Measurements from ENCODE around the gene ZNF648.

The ZNF648 gene

GRCh38 chr1:182087304-182087703, 25.8 kb upstream of the ZNF648 start:
- TF ChIP-seq TCF12 (IDR thresholded peaks at IDR 0.05; ENCODE audit: low read depth) (no peak), NFIC (IDR thresholded peaks at IDR 0.05) (no peak), ZBTB7A (IDR thresholded peaks at IDR 0.05; ENCODE audit: low read depth) (no peak), YY1 (IDR thresholded peaks at IDR 0.05; ENCODE audit: low read depth) (no peak), CREB1 (IDR thresholded peaks at IDR 0.05; ENCODE audit: low read depth) (no peak), MAX (IDR thresholded peaks at IDR 0.05) (no peak), EGR1 (IDR thresholded peaks at IDR 0.05) (no peak), EP300 (IDR thresholded peaks at IDR 0.05; ENCODE audit: borderline replicate concordance) (no peak)

DNA sequence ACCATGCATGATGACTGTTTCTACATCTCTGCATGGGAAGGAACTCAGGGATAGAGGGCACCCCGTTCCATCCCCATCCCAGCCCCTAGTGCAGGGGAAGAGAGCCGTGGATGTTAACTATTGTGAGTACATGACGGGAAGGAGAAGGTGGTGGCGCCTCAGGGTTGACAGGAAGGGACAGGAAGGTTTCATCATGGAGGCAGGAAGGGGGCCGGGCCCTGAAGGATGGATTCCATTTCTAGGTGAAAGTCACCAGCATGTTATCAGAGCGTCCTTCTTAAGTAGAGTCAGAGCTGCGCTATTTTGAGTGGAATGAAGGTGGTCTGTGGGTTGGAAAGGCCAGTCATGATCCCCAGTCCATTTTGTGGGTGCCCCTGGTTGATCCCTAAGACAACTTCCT, 25.1 kb upstream of the ZNF648 start:
- TF ChIP-seq RAD21 (IDR thresholded peaks at IDR 0.05; ENCODE audit: low read depth) (no peak), NFIC (IDR thresholded peaks at IDR 0.05) (no peak), CREB1 (IDR thresholded peaks at IDR 0.05; ENCODE audit: low read depth) (no peak), YY1 (IDR thresholded peaks at IDR 0.05; ENCODE audit: low read depth) (no peak), TAF1 (IDR thresholded peaks at IDR 0.05; ENCODE audit: low read depth) (no peak), TCF12 (IDR thresholded peaks at IDR 0.05; ENCODE audit: low read depth) (no peak), FOXM1 (IDR thresholded peaks at IDR 0.05; ENCODE audit: borderline replicate concordance, low read depth) (no peak), REST (IDR thresholded peaks at IDR 0.05; ENCODE audit: low read depth) (no peak), EP300 (IDR thresholded peaks at IDR 0.05; ENCODE audit: borderline replicate concordance) (no peak)
- TF ChIP-seq, protein P1, sequence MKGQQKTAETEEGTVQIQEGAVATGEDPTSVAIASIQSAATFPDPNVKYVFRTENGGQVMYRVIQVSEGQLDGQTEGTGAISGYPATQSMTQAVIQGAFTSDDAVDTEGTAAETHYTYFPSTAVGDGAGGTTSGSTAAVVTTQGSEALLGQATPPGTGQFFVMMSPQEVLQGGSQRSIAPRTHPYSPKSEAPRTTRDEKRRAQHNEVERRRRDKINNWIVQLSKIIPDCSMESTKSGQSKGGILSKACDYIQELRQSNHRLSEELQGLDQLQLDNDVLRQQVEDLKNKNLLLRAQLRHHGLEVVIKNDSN (IDR thresholded peaks at IDR 0.05), result no peak

DNA sequence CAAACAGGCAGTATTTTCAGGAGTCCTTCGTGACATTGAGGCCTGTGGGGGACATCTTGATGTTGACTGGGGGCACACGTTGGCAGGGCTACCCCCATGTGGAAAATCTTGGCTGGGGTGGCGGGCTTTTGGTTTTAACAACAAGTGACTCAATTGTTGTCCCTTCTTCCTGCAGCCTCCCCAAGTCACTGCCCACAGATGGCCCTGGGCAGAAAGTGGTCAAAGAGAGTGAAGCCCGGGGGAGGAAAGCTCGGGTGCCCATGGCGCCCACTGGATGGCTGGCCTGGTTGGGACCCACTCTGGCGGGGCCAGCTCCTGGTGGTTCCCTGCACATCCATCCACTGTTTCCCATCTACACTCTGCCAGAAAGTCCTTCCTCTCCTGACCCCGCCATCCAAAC, 24.6 kb upstream of the ZNF648 start:
- no peak for TF ChIP-seq TCF12 (IDR thresholded peaks at IDR 0.05; ENCODE audit: low read depth)
- no peak for TF ChIP-seq MAX (IDR thresholded peaks at IDR 0.05)
- no peak for TF ChIP-seq FOXM1 (IDR thresholded peaks at IDR 0.05; ENCODE audit: borderline replicate concordance, low read depth)
- TF ChIP-seq ZBTB7A (IDR thresholded peaks at IDR 0.05; ENCODE audit: low read depth), result no peak
- TF ChIP-seq TAF1 (IDR thresholded peaks at IDR 0.05; ENCODE audit: low read depth), result no peak
- no peak for TF ChIP-seq EGR1 (IDR thresholded peaks at IDR 0.05)
- TF ChIP-seq CEBPB (IDR thresholded peaks at IDR 0.05), result no peak
- TF ChIP-seq REST (IDR thresholded peaks at IDR 0.05; ENCODE audit: low read depth), result no peak
- TF ChIP-seq EP300 (IDR thresholded peaks at IDR 0.05; ENCODE audit: borderline replicate concordance), result no peak
- no peak for TF ChIP-seq YY1 (IDR thresholded peaks at IDR 0.05; ENCODE audit: low read depth)
- TF ChIP-seq CREB1 (IDR thresholded peaks at IDR 0.05; ENCODE audit: low read depth), result no peak
- no peak for TF ChIP-seq NFIC (IDR thresholded peaks at IDR 0.05)
- no peak for TF ChIP-seq TEAD4 (IDR thresholded peaks at IDR 0.05)

DNA sequence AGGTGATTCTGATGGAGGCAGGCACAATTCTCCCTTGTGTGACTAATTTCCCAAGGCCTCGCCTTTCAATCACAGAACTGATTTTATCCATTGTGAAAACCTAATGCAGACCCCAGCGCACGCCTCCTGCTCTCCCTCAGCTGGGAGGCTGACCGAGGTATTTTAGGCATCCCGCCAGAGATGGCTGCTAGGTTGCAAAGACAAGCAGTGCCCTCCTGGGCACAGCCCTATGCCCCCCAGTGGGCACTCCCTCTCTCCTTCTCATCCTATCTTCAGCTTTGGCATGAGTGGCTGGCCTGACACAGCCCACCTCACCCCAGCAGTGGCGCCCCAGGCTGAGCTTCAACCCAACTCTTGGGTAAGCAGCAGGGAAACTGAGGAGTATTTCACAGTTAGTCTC, 24.2 kb upstream of the ZNF648 start:
- no peak for TF ChIP-seq REST (IDR thresholded peaks at IDR 0.05; ENCODE audit: low read depth)
- no peak for TF ChIP-seq CEBPB (IDR thresholded peaks at IDR 0.05)
- no peak for TF ChIP-seq RAD21 (IDR thresholded peaks at IDR 0.05; ENCODE audit: low read depth)
- no peak for TF ChIP-seq EP300 (IDR thresholded peaks at IDR 0.05; ENCODE audit: borderline replicate concordance)
- TF ChIP-seq, protein P1 (IDR thresholded peaks at IDR 0.05), result no peak
- no peak for TF ChIP-seq EGR1 (IDR thresholded peaks at IDR 0.05)
- TF ChIP-seq TCF12 (IDR thresholded peaks at IDR 0.05; ENCODE audit: low read depth), result no peak
- no peak for TF ChIP-seq NFIC (IDR thresholded peaks at IDR 0.05)
- no peak for TF ChIP-seq MAX (IDR thresholded peaks at IDR 0.05)
- TF ChIP-seq TEAD4 (IDR thresholded peaks at IDR 0.05), result no peak
- TF ChIP-seq ZBTB7A (IDR thresholded peaks at IDR 0.05; ENCODE audit: low read depth), result no peak
- TF ChIP-seq CREB1 (IDR thresholded peaks at IDR 0.05; ENCODE audit: low read depth), result no peak
- no peak for TF ChIP-seq FOXM1 (IDR thresholded peaks at IDR 0.05; ENCODE audit: borderline replicate concordance, low read depth)
- TF ChIP-seq YY1 (IDR thresholded peaks at IDR 0.05; ENCODE audit: low read depth), result no peak
- TF ChIP-seq TAF1 (IDR thresholded peaks at IDR 0.05; ENCODE audit: low read depth), result no peak
